Thyroid gland (tissue), 4 donors: ENCODE measurements around the gene ACTL6B.

ENCODE experiments used
- POLR2A ChIP-seq, 2 donors: fragments of 450-650 bp; IDR thresholded peaks; one replicate each; pipeline ENCODE4 v1.6.1; 2017; ENCODE audit warnings: antibody characterized with exemption in 2 of 2, mild to moderate bottlenecking in 2 of 2, moderate library complexity in 1 of 2
- TF ChIP-seq, protein P1 (sequence below), 6 experiments: fragments of 200-600 bp in 3 of 6; fragments of 450-650 bp in 3 of 6; sonication (generic) in 3 of 6; IDR thresholded peaks; one replicate each; pipeline ENCODE4 v1.5.1; 2016 to 2019; ENCODE audit warnings: antibody characterized with exemption in 6 of 6, mild to moderate bottlenecking in 2 of 6, inconsistent platforms in 1 of 6, moderate library complexity in 1 of 6

DNA sequence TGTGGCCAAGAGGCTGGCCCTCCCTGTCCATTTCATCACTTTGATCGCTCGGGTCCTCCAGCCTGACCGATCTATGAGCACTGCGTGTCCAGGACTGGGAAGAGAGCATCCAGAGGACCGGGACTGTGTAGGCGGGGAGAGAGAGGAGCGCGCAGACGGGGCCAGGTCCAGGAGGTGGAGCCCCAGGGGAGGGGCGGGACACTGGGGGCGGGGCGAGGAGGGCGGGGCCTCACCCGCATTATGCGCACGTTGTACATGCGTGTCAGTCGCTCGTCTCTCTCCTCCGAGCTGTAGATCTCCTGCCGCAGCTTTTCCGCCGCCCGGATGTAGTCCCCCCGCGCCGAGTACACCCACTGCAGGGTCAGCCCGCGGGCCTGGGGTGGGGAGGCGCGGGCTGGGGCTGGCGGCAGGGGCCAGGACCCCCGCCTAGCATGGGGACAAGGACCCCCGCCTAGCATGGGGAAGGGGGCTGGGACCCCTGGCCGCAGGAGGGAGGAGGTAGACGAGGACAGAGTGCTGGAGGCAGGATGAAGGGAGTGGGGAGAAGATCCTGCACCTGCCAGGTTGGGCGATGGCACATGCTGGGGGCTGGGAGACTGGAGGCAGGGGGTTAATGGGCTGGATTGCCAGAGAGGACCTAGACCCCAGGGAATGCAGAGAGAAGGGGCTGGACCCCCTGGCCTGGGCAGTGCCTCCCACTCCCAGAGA, 29.6 kb downstream of the ACTL6B start:
- TF ChIP-seq, protein P1, sequence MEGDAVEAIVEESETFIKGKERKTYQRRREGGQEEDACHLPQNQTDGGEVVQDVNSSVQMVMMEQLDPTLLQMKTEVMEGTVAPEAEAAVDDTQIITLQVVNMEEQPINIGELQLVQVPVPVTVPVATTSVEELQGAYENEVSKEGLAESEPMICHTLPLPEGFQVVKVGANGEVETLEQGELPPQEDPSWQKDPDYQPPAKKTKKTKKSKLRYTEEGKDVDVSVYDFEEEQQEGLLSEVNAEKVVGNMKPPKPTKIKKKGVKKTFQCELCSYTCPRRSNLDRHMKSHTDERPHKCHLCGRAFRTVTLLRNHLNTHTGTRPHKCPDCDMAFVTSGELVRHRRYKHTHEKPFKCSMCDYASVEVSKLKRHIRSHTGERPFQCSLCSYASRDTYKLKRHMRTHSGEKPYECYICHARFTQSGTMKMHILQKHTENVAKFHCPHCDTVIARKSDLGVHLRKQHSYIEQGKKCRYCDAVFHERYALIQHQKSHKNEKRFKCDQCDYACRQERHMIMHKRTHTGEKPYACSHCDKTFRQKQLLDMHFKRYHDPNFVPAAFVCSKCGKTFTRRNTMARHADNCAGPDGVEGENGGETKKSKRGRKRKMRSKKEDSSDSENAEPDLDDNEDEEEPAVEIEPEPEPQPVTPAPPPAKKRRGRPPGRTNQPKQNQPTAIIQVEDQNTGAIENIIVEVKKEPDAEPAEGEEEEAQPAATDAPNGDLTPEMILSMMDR (IDR thresholded peaks at IDR 0.05), result no peak
- TF ChIP-seq POLR2A (IDR thresholded peaks at IDR 0.05), result no peak
